Upper lobe of left lung (tissue), 4 donors: ENCODE measurements around the gene TEN1.

ENCODE experiments used
- EP300 ChIP-seq, 4 donors: sonication (generic); formaldehyde crosslinking; IDR thresholded peaks; one replicate each; pipeline ENCODE4 v1.5.1; 2017; ENCODE audit warnings: antibody characterized with exemption in 4 of 4, control low read depth in 2 of 4
- POLR2A ChIP-seq, 4 donors: fragments of 450-650 bp; IDR thresholded peaks; one replicate each; pipeline ENCODE4 v1.5.1; 2016 to 2017; ENCODE audit warnings: antibody characterized with exemption in 4 of 4, mild to moderate bottlenecking in 2 of 4
- TF ChIP-seq, protein P1 (sequence below), 6 experiments: fragments of 450-650 bp in 4 of 6; fragments of 200-600 bp in 2 of 6; sonication (generic) in 2 of 6; IDR thresholded peaks; one replicate each; pipeline ENCODE4 v1.5.1; 2016 to 2019; ENCODE audit warnings: antibody characterized with exemption in 6 of 6

DNA sequence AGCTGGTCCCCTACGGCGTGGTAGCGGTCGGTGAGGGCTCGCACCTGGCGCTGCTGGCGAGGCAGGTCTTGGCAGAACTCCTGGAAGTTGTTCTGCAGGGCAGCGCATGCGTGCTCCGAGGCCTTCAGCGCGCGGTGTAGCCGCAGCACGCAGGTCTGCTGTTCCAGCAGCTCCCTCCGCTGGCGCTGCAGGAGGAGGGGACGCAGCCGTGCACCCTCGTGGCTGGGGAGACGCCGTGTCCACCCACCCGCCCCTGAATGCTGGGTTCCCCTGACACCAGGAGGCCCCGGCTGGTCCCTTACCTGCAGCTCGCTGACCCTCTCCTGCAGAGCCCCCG, 35.9 kb downstream of the TEN1 start:
- TF ChIP-seq POLR2A (IDR thresholded peaks at IDR 0.05) (no peak), EP300 (IDR thresholded peaks at IDR 0.05) (no peak)
- TF ChIP-seq, protein P1, sequence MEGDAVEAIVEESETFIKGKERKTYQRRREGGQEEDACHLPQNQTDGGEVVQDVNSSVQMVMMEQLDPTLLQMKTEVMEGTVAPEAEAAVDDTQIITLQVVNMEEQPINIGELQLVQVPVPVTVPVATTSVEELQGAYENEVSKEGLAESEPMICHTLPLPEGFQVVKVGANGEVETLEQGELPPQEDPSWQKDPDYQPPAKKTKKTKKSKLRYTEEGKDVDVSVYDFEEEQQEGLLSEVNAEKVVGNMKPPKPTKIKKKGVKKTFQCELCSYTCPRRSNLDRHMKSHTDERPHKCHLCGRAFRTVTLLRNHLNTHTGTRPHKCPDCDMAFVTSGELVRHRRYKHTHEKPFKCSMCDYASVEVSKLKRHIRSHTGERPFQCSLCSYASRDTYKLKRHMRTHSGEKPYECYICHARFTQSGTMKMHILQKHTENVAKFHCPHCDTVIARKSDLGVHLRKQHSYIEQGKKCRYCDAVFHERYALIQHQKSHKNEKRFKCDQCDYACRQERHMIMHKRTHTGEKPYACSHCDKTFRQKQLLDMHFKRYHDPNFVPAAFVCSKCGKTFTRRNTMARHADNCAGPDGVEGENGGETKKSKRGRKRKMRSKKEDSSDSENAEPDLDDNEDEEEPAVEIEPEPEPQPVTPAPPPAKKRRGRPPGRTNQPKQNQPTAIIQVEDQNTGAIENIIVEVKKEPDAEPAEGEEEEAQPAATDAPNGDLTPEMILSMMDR (IDR thresholded peaks at IDR 0.05), result no peak
